Measurements from ENCODE around the gene ANKRD52.

The ANKRD52 gene

GRCh38 chr12:56229916-56230431 is 28.2 kb downstream of the ANKRD52 start, which contains the start of gene SLC39A5:
TSS of gene SLC39A5 (plus strand) at chr12:56230051. CDS start at chr12:56231275, 1,224 bp downstream.
- TF ChIP-seq, protein P1, sequence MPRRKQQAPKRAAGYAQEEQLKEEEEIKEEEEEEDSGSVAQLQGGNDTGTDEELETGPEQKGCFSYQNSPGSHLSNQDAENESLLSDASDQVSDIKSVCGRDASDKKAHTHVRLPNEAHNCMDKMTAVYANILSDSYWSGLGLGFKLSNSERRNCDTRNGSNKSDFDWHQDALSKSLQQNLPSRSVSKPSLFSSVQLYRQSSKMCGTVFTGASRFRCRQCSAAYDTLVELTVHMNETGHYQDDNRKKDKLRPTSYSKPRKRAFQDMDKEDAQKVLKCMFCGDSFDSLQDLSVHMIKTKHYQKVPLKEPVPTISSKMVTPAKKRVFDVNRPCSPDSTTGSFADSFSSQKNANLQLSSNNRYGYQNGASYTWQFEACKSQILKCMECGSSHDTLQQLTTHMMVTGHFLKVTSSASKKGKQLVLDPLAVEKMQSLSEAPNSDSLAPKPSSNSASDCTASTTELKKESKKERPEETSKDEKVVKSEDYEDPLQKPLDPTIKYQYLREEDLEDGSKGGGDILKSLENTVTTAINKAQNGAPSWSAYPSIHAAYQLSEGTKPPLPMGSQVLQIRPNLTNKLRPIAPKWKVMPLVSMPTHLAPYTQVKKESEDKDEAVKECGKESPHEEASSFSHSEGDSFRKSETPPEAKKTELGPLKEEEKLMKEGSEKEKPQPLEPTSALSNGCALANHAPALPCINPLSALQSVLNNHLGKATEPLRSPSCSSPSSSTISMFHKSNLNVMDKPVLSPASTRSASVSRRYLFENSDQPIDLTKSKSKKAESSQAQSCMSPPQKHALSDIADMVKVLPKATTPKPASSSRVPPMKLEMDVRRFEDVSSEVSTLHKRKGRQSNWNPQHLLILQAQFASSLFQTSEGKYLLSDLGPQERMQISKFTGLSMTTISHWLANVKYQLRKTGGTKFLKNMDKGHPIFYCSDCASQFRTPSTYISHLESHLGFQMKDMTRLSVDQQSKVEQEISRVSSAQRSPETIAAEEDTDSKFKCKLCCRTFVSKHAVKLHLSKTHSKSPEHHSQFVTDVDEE (CRISPR knock-in tag; IDR thresholded peaks at IDR 0.05): no peak
- TF ChIP-seq, protein P2, sequence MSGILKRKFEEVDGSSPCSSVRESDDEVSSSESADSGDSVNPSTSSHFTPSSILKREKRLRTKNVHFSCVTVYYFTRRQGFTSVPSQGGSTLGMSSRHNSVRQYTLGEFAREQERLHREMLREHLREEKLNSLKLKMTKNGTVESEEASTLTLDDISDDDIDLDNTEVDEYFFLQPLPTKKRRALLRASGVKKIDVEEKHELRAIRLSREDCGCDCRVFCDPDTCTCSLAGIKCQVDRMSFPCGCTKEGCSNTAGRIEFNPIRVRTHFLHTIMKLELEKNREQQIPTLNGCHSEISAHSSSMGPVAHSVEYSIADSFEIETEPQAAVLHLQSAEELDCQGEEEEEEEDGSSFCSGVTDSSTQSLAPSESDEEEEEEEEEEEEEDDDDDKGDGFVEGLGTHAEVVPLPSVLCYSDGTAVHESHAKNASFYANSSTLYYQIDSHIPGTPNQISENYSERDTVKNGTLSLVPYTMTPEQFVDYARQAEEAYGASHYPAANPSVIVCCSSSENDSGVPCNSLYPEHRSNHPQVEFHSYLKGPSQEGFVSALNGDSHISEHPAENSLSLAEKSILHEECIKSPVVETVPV (CRISPR knock-in tag; IDR thresholded peaks at IDR 0.05): no peak
- TF ChIP-seq TOX (CRISPR knock-in tag; IDR thresholded peaks at IDR 0.05; ENCODE audit: borderline replicate concordance) (no peak), ZC3H10 (CRISPR knock-in tag; IDR thresholded peaks at IDR 0.05) (no peak), ARNTL (CRISPR knock-in tag; IDR thresholded peaks at IDR 0.05; ENCODE audit: borderline replicate concordance, low read depth) (no peak), RARB (CRISPR knock-in tag; IDR thresholded peaks at IDR 0.05) (no peak), SNAI2 (CRISPR knock-in tag; IDR thresholded peaks at IDR 0.05) (no peak), CSDC2 (CRISPR knock-in tag; IDR thresholded peaks at IDR 0.05) (no peak), PATZ1 (CRISPR knock-in tag; IDR thresholded peaks at IDR 0.05; ENCODE audit: borderline replicate concordance) (no peak), GLIS3 (CRISPR knock-in tag; IDR thresholded peaks at IDR 0.05) (no peak), ZFP30 (CRISPR knock-in tag; IDR thresholded peaks at IDR 0.05) (no peak), CREB5 (CRISPR knock-in tag; IDR thresholded peaks at IDR 0.05; ENCODE audit: low read depth) (no peak), ZNF70 (CRISPR knock-in tag; IDR thresholded peaks at IDR 0.05) (no peak), ISL1 (CRISPR knock-in tag; IDR thresholded peaks at IDR 0.05) (no peak), ZFP3 (CRISPR knock-in tag; IDR thresholded peaks at IDR 0.05) (no peak), ESRRG (CRISPR knock-in tag; IDR thresholded peaks at IDR 0.05) (no peak), ZNF565 (CRISPR knock-in tag; conservative IDR thresholded peaks at IDR 0.05; ENCODE audit: low read depth) (no peak), PPARA (CRISPR knock-in tag; IDR thresholded peaks at IDR 0.05; ENCODE audit: borderline replicate concordance) (no peak), ZNF8 (CRISPR knock-in tag; IDR thresholded peaks at IDR 0.05) (no peak), POU6F1 (CRISPR knock-in tag; IDR thresholded peaks at IDR 0.05; ENCODE audit: borderline replicate concordance, low read depth) (no peak)
- no peak for ATAC-seq

GRCh38 chr12:56229082-56229481 is 29.1 kb downstream of the ANKRD52 start:
- ATAC-seq: no peak
- TF ChIP-seq ZFP3 (CRISPR knock-in tag; IDR thresholded peaks at IDR 0.05) (no peak), TOX (CRISPR knock-in tag; IDR thresholded peaks at IDR 0.05; ENCODE audit: borderline replicate concordance) (no peak), PPARA (CRISPR knock-in tag; IDR thresholded peaks at IDR 0.05; ENCODE audit: borderline replicate concordance) (no peak), CREB5 (CRISPR knock-in tag; IDR thresholded peaks at IDR 0.05; ENCODE audit: low read depth) (no peak)
- TF ChIP-seq, protein P2 (CRISPR knock-in tag; IDR thresholded peaks at IDR 0.05): no peak

All from SK-N-SH treated with all-trans-retinoic acid at 6 μM for 48 hours (cell line).